Left lung (tissue), 10 donors: ENCODE measurements around the gene NPDC1. TPM values are rescaled to one million over a fixed set of nuclear protein-coding genes. Genes with fewer than 3 reads are reported as not detected.

ENCODE experiments used
- ATAC-seq: fragments of 200-7000 bp; cut with Tn5 transposase; one replicate; pipeline ENCODE4 v1.9.1; 2020; ENCODE audit warnings: moderate library complexity
- DNase-seq, 4 donors: peaks; one replicate each; pipeline ENCODE4 v3.0.0-alpha.2; 2013 to 2020
- H3K27ac ChIP-seq, 2 donors: fragments of 200-600 bp; sonication (generic) in 1 of 2; one replicate each; pipeline versions ENCODE4 v1.5.0 to v1.8.0; 2020 to 2021
- H3K27me3 ChIP-seq, 2 donors: fragments of 200-600 bp; sonication (generic) in 1 of 2; one replicate each; pipeline versions ENCODE4 v1.5.0 to v1.8.0; 2020 to 2021
- H3K36me3 ChIP-seq, 2 donors: fragments of 200-600 bp; sonication (generic) in 1 of 2; one replicate each; pipeline versions ENCODE4 v1.5.0 to v1.8.0; 2020 to 2021
- H3K4me1 ChIP-seq, 2 donors: fragments of 200-600 bp; one replicate each; pipeline ENCODE4 v1.8.0; 2021
- H3K4me3 ChIP-seq, 2 donors: fragments of 200-600 bp; sonication (generic) in 1 of 2; one replicate each; pipeline versions ENCODE4 v1.5.0 to v1.8.0; 2020 to 2021; ENCODE audit warnings: mild to moderate bottlenecking in 1 of 2
- H3K9me3 ChIP-seq, 2 donors: fragments of 200-600 bp; sonication (generic) in 1 of 2; one replicate each; pipeline versions ENCODE4 v1.5.0 to v1.8.0; 2020 to 2021
- intact Hi-C, 2 donors: fragments of 100-400 bp; cut with DNase I; formaldehyde crosslinking; loops; one replicate each; pipeline versions ENCODE4 v1.11.2 to v1.14.2; 2022
- polyA plus RNA-seq, 6 donors: library from polyadenylated mRNA; unstranded; fragments of 120-200 nt; gene quantifications; one replicate each; pipeline ENCODE4 v1.2.1, GENCODE V29; 2013; ENCODE audit not compliant: insufficient read length in 6 of 6
- total RNA-seq, 2 donors: library from RNA; stranded (reverse); fragmentation: NEBNext Ultra II Directional; extraction: Animal tissue kit (Norgen Biotek cat#: 25700); gene quantifications; one replicate each; pipeline ENCODE4 v1.2.1, GENCODE V29; 2021
- TF ChIP-seq, protein P1 (sequence below), 2 donors: fragments of 200-600 bp; sonication (generic) in 1 of 2; IDR thresholded peaks; one replicate each; pipeline versions ENCODE4 v1.5.0 to v1.8.0; 2021; ENCODE audit warnings: antibody characterized with exemption in 2 of 2
- donor health status: DM: no; HTN: yes; CAD: no.
- donor health status: DM: no; HTN: no; CAD: no.

NPDC1 gene
- total and polyA plus RNA-seq, 8 donors, result 24.4 to 105 (median 31.7) TPM

DNA sequence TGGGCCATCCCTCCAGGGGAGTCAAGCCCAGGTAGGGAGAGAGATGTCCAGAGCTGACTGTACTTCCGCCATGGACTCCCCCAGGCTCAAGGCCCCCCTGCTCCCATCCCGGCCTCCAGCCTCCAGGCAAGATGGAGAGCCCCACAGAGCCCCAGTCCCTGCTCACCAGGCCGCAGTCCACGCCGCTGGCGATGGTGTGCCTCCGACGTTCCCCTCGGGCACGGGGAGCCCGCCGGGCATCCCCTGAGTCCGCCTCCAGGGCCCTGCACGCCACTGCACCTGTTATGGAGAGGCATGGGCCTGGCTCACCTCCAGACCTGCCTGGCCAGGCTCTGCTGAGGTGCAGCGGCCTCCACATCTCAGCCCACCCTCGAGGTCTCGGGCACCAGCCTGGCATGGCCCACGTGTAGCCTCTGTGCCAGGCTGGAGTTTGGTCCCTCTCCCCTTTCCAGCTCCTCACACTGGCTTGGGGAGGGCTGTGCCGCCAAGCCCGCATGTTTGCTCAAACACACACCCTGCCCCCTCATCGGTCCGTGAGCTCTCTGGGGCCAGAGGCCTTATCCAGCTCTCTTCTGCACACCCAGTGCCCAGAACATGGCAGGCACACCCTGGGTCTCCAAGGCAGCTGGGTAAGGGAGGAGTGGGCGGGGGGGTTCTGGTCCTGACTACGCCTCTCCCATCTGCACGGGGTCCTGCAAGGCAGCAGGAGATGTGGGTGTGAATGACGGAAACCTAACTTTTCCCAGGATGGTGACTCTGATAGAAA, 20.3 kb upstream of the NPDC1 start:
- ATAC-seq (no peak), DNase-seq (no peak)
- peaks cover 11 to 30% of the 10 kb centered on the region in 2 donors for H3K4me1 ChIP-seq
- H3K9me3 ChIP-seq, result no peaks in the 10 kb centered on the region
- H3K4me3 ChIP-seq, result no peak overlapping the region
- H3K27ac ChIP-seq, result no peak overlapping the region
- peaks cover 0 to 21% of the 10 kb centered on the region in 2 donors for H3K27me3 ChIP-seq
- H3K36me3 ChIP-seq, result no peaks in the 10 kb centered on the region
- intact Hi-C loops, result loop anchor here in 1 of 2 donors (10.0 kb wide), 1 partner anchor 281 kb away; no protein-coding TSS in a partner anchor
- TF ChIP-seq, protein P1, sequence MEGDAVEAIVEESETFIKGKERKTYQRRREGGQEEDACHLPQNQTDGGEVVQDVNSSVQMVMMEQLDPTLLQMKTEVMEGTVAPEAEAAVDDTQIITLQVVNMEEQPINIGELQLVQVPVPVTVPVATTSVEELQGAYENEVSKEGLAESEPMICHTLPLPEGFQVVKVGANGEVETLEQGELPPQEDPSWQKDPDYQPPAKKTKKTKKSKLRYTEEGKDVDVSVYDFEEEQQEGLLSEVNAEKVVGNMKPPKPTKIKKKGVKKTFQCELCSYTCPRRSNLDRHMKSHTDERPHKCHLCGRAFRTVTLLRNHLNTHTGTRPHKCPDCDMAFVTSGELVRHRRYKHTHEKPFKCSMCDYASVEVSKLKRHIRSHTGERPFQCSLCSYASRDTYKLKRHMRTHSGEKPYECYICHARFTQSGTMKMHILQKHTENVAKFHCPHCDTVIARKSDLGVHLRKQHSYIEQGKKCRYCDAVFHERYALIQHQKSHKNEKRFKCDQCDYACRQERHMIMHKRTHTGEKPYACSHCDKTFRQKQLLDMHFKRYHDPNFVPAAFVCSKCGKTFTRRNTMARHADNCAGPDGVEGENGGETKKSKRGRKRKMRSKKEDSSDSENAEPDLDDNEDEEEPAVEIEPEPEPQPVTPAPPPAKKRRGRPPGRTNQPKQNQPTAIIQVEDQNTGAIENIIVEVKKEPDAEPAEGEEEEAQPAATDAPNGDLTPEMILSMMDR (IDR thresholded peaks at IDR 0.05), result no peak

- ATAC-seq, result no peak
- TF ChIP-seq, protein P1 (IDR thresholded peaks at IDR 0.05), result no peak
- H3K27me3 ChIP-seq, result peaks cover 0 to 21% of the 10 kb centered on the region in 2 donors
- H3K9me3 ChIP-seq, result no peaks in the 10 kb centered on the region
- peaks cover 5 to 22% of the 10 kb centered on the region in 2 donors for H3K4me1 ChIP-seq
- H3K27ac ChIP-seq, result no peak overlapping the region
- no peak overlapping the region for H3K4me3 ChIP-seq
- no peaks in the 10 kb centered on the region for H3K36me3 ChIP-seq
- intact Hi-C loops, result loop anchor here in 1 of 2 donors (10.0 kb wide), 1 partner anchor 281 kb away; no protein-coding TSS in a partner anchor
- DNase-seq, result no peak
Measured at GRCh38 chr9:137065336-137065967, 19.5 kb upstream of the NPDC1 start.

- no peaks in the 10 kb centered on the region for H3K36me3 ChIP-seq
- no peak overlapping the region for H3K27ac ChIP-seq
- TF ChIP-seq, protein P1 (IDR thresholded peaks at IDR 0.05), result no peak
- intact Hi-C loops, result loop anchor here in 1 of 2 donors (10.0 kb wide), 1 partner anchor 280 kb away; no protein-coding TSS in a partner anchor
- ATAC-seq, result no peak
- H3K4me1 ChIP-seq, result peaks cover 5 to 16% of the 10 kb centered on the region in 2 donors
- no peaks in the 10 kb centered on the region for H3K9me3 ChIP-seq
- DNase-seq, result no peak
- H3K27me3 ChIP-seq, result peaks cover 0 to 17% of the 10 kb centered on the region in 2 donors
- no peak overlapping the region for H3K4me3 ChIP-seq
Measured at GRCh38 chr9:137064880-137065164, 18.8 kb upstream of the NPDC1 start.

- ATAC-seq (peak; percentile 80), DNase-seq (peak in 2 of 4 donors; percentile 61 to 95)
- Histone ChIP-seq H3K4me1 (peaks cover under 1 to 11% of the 10 kb centered on the region in 2 donors), H3K4me3 (no peak overlapping the region), H3K9me3 (no peaks in the 10 kb centered on the region), H3K27ac (no peak overlapping the region), H3K27me3 (peaks cover 0 to 11% of the 10 kb centered on the region in 2 donors), H3K36me3 (no peaks in the 10 kb centered on the region)
- intact Hi-C loops, result loop anchor here in 1 of 2 donors (10.0 kb wide), 1 partner anchor 279 kb away; no protein-coding TSS in a partner anchor
- TF ChIP-seq, protein P1 (IDR thresholded peaks at IDR 0.05), result peak; percentile 95 to 97
Measured at GRCh38 chr9:137064027-137064879, 18.3 kb upstream of the NPDC1 start.
